AG09309 (cell line): ENCODE measurements around the gene MCC.
"Not testable (repeated sequence)": the region's sequence is repeated elsewhere in the genome, so short reads cannot be mapped to it uniquely, and the experiment has no call there.

Source experiments
- DNase-seq: peaks from one replicate; pipeline ENCODE4 v3.0.0-alpha.2; 2010; ENCODE audit warnings: low read depth
- H3K4me3 ChIP-seq: 2 replicates; pipeline ENCODE4 v1.5.1; 2011; ENCODE audit warnings: mild to moderate bottlenecking, low read depth, low read length, moderate library complexity; ENCODE audit not compliant: control insufficient read depth
- TF ChIP-seq, protein P1 (sequence below): IDR thresholded peaks from 2 replicates; pipeline ENCODE4 v1.5.1; 2011; ENCODE audit warnings: mild to moderate bottlenecking, low read depth, low read length, inconsistent platforms; ENCODE audit not compliant: insufficient read depth, control insufficient read depth; ENCODE audit errors: missing control alignments

Gene MCC

DNA sequence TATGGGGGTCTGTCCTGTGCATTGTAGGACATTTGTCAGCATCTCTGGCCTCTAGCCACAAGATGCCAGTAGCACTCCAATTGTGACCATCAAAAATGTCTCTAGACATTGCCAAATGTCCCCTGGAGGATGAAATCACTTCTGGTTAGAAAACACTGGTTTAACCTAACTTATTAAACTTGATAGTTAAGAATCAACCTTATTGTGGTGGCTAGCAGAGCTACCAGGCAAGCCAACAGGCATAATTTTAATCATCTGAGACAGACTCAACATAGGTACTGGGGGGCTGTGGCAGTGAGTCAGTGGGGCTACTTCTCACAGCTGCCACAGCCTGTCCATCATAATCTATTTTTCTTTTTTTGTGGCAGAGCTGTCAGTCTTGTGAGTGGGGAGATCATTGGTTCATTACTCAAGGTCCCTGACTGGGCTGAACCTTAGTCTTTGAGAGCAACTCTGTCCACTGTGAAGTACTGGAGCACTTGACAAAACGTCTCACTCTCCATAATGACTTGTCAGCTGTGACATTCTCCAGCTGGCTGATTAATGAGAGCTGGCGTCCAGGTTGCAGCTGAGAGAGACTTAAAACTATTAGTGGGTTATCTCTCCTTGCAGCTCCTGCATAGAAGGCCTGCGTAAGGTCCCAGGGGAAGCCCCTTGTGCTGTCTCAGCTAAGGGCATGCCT, 403.7 kb downstream of the MCC start:
- no peak for DNase-seq

DNA sequence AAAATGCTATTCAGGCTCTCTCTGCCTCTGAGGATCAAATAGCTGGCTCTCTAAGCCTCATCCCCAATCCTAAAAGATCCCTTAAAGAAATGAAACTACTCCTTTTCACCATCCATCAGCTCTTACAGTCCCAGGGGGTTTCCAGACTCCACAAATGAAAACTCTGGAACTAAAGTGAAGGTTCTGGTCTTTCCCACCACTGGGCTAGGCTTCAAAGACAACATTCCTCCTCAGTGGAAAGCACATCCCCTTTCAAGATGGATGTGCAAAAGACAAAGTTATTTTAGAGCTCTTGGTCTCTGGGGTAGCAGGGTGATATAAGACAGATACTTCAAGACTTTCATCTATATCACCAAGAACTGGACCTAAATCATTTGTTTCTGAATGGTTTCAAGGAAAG, 404.8 kb downstream of the MCC start:
- no peak overlapping the region for H3K4me3 ChIP-seq
- TF ChIP-seq, protein P1, sequence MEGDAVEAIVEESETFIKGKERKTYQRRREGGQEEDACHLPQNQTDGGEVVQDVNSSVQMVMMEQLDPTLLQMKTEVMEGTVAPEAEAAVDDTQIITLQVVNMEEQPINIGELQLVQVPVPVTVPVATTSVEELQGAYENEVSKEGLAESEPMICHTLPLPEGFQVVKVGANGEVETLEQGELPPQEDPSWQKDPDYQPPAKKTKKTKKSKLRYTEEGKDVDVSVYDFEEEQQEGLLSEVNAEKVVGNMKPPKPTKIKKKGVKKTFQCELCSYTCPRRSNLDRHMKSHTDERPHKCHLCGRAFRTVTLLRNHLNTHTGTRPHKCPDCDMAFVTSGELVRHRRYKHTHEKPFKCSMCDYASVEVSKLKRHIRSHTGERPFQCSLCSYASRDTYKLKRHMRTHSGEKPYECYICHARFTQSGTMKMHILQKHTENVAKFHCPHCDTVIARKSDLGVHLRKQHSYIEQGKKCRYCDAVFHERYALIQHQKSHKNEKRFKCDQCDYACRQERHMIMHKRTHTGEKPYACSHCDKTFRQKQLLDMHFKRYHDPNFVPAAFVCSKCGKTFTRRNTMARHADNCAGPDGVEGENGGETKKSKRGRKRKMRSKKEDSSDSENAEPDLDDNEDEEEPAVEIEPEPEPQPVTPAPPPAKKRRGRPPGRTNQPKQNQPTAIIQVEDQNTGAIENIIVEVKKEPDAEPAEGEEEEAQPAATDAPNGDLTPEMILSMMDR, result no peak
- DNase-seq, result no peak

More for the DNA sequence above, 403.7 kb downstream of the MCC start:
- TF ChIP-seq, protein P1, result no peak
- no peak overlapping the region for H3K4me3 ChIP-seq

DNA sequence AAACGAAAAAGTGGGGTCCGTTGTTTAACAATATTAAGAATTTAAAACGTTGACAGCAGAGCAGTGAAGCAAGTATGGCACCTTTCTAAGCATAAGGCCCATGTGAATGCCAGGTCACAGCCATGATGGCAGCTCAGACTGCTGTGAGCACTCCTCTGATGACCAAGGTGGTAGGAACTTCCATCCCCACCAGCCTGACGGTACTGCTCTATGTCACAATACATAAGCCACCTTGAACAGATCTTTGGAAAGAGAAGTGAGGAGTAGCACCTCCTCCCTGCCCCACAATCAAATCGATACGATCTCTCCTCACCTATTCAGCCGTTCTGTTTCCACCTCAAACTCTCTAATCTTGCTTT, 405.7 kb downstream of the MCC start:
- TF ChIP-seq, protein P1, result no peak
- H3K4me3 ChIP-seq, result no peak overlapping the region
- no peak for DNase-seq

DNA sequence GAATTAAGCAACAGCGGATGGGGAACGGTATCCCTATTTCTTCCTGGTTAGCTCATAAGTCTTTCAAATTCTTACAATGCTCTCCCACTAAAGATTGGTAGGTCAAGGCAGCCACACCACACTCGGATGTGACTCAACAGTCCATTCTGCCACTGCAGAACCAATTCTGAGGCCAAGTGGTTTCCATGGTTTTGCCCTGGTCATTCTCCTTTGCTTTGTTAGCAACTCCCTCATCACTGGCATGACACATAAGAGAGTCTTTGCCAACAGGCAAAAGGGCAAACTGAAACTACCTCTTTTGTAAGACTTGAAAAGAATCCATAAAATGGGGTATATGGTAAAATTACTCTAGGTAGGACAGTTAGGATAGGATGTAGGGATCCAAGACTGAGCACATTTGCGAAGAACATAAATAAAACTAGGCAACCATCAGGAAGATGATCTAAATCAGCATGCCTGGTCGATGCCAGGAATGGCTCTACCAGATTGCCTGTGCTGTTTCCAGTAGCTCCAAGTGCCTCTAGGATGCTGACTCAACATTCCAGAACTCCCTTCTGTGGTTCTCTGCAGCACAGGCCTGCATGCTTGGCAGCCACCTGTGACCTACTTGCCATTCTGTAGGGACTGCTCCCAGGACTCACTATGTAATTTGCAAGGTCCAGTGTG, 406.2 kb downstream of the MCC start:
- no peak overlapping the region for H3K4me3 ChIP-seq
- TF ChIP-seq, protein P1, result no peak
- peak; percentile 95 for DNase-seq

DNA sequence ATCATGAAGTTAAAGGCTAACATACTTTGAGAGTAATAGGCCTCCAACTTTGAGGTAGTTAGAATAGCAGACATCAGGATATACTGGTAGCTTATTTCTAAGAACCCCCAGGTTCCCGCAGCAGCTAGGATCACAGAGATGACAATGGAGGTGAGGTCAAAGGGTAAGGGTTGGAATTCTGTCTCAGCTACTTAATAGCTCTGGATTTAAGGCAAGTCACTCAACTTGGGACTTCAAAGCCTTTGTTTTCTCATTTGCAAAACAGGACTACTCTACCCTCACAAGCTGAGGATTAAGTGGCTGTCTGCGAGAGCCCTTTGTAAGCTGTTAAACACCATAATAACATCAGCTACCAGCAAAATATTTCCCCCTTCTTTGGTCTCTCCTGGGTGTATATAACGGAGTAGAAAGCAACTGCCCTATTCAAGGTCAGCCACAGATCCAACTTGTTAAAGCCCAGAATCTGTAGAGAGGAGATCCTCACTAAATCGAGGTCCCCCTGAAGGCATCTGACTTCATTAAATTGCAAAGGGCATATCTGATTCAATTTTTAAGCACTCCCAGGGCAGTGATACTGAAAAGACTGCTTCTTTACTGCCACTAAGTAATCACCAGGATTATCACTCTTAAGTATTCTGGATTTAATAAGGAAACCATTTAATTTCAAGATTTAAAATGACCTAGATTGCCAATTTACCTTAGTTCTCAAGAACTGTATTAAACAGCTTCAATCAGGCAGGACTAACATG, 407.0 kb downstream of the MCC start:
- no peak overlapping the region for H3K4me3 ChIP-seq
- TF ChIP-seq, protein P1, result no peak
- no peak for DNase-seq

DNA sequence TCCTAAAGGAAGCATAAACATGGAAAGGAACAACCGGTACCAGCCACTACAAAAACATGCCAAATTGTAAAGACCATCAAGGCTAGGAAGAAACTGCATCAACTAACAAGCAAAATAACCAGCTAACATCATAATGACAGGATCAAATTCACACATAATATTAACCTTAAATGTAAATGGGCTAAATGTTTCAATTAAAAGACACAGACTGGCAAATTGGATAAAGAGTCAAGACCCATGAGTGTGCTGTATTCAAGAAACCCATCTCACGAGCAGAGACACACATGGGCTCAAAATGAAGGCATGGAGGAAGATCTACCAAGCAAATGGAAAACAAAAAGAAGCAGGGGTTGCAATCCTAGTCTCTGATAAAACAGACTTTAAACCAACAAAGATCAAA, 411.6 kb downstream of the MCC start:
- not testable (repeated sequence) for DNase-seq, H3K4me3 ChIP-seq

DNA sequence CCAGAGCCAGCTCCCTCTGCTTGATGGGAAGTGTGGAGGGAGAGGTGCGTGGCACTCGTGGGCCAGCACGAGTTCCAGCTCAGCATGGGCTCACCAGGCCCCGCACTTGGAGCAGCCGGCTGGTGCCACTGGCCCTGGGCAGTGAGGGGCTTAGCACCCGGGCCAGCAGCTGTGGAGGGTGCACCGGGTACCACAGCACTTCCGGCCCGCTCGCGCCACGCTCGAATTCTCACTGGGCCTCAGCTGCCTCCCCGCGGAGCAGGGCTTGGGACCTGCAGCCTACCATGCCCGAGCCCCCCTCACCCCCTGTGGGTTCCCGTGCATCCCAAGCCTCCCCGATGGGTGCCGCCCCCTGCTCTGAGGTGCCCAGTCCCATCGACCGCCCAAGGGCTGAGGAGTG, 413.2 kb downstream of the MCC start:
- H3K4me3 ChIP-seq, result no peak overlapping the region
- TF ChIP-seq, protein P1, result no peak
- no peak for DNase-seq

DNA sequence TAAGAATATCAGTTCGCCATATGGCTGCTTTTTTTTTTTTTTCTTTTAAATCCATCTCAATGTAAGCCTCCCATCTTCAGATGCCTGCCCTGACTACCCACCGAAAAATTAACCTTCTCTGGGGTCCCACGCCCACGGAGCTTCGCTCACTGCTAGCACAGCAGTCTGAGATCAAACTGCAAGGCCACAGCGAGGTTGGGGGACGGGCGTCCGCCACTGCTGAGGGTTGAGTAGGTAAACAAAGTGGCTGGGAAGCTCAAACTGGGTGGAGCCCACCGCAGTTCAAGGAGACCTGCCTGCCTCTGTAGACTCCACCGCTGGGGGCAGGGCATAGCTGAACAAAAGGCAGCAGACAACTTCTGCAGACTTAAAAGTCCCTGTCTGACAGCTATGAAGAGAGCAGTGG, 414.6 kb downstream of the MCC start:
- not testable (repeated sequence) for H3K4me3 ChIP-seq, DNase-seq
